HepG2 (cell line): ENCODE data around the gene CILP2. TPM values are rescaled to one million over a fixed set of nuclear protein-coding genes. Genes with fewer than 3 reads are reported as not detected.

Experiments
- ATAC-seq: fragments of 200-7000 bp; cut with Tn5 transposase; 3 replicates; pipeline ENCODE4 v1.9.1; 2020; ENCODE audit warnings: mild to moderate bottlenecking, moderate library complexity
- BruUV-seq: library from RNA; stranded (reverse); fragments of 400-500 nt; replicated peaks from 2 replicates; lab custom pipeline; 2021; lab: Mats Ljungman, UMichigan
- CTCF ChIA-PET: fragments of 300-600 bp; formaldehyde crosslinking; extraction: SDS; loops from one replicate; lab custom pipeline; 2021; ENCODE audit warnings: low total read pairs, inconsistent platforms, low intra/inter-chr PET ratio; lab: Yijun Ruan, JAX
- POLR2A ChIA-PET: fragments of 350-600 bp; sonication (Branson Sonifier 250); formaldehyde crosslinking; loops from one replicate; lab custom pipeline; 2020; ENCODE audit warnings: antibody characterized with exemption, inconsistent platforms; lab: Yijun Ruan, JAX
- DNase-seq: peaks from one replicate; pipeline ENCODE4 v3.0.0-alpha.2; 2015; ENCODE audit warnings: low spot score
- FAIRE-seq: peaks from 3 replicates; lab custom pipeline; 2011; peaks lifted over from hg19 to GRCh38; lab: Jason Lieb, UNC
- H2AFZ ChIP-seq: one replicate; pipeline ENCODE4 v1.6.1; 2011; ENCODE audit warnings: low read length, inconsistent platforms
- H3K27ac ChIP-seq: fragments of 300-600 bp; 3 replicates; pipeline ENCODE4 v1.8.0; 2011; ENCODE audit warnings: mixed run types, mild to moderate bottlenecking, mixed read lengths, low read length, inconsistent platforms; ENCODE audit not compliant: insufficient read depth; ENCODE audit errors: extremely low read length
- H3K27me3 ChIP-seq, 2 experiments: fragments of 200-600 bp in 1 of 2; 2 replicates in 1 of 2; 3 replicates in 1 of 2; pipeline versions ENCODE4 v1.6.0 to v1.8.0; 2011; ENCODE audit warnings: low read length in 2 of 2, mild to moderate bottlenecking in 2 of 2, moderate library complexity in 2 of 2, inconsistent platforms in 1 of 2; ENCODE audit not compliant: insufficient read depth in 2 of 2, control insufficient read depth in 1 of 2
- H3K36me3 ChIP-seq, 2 experiments: fragments of 200-600 bp in 1 of 2; replicated peaks in 1 of 2; 2 replicates in 1 of 2; 3 replicates in 1 of 2; pipeline versions ENCODE4 v1.5.1 to v1.8.0; 2011; ENCODE audit warnings: low read length in 2 of 2, inconsistent platforms in 1 of 2; ENCODE audit not compliant: insufficient read depth in 2 of 2, control insufficient read depth in 1 of 2
- H3K4me1 ChIP-seq: 2 replicates; pipeline ENCODE4 v1.5.1; 2012; ENCODE audit warnings: low read length, inconsistent platforms; ENCODE audit not compliant: insufficient read depth
- H3K4me2 ChIP-seq: 2 replicates; pipeline ENCODE4 v1.6.0; 2011; ENCODE audit warnings: low read depth, low read length, inconsistent platforms
- H3K4me3 ChIP-seq, 3 experiments: fragments of 200-600 bp in 1 of 3; sonication (generic), shearing (Covaris generic) in 1 of 3; replicated peaks in 1 of 3; 2 replicates each; pipeline ENCODE4 v1.5.1; 2011 to 2016; ENCODE audit warnings: low read length in 3 of 3, inconsistent platforms in 2 of 3, low read depth in 2 of 3, mild to moderate bottlenecking in 2 of 3, control low read depth in 1 of 3, mixed read lengths in 1 of 3; ENCODE audit not compliant: insufficient read depth in 1 of 3
- H3K79me2 ChIP-seq: one replicate; pipeline ENCODE4 v1.6.1; 2011; ENCODE audit warnings: low read length, inconsistent platforms; ENCODE audit not compliant: insufficient read depth
- H3K9ac ChIP-seq: 2 replicates; pipeline ENCODE4 v1.6.0; 2011; ENCODE audit warnings: mild to moderate bottlenecking, low read depth, low read length, inconsistent platforms; ENCODE audit not compliant: insufficient read depth
- H3K9me3 ChIP-seq: 2 replicates; pipeline ENCODE4 v1.5.1; 2012; ENCODE audit warnings: mild to moderate bottlenecking, low read length
- H4K20me1 ChIP-seq: 2 replicates; pipeline ENCODE4 v1.6.0; 2011; ENCODE audit warnings: inconsistent platforms, mild to moderate bottlenecking, low read length, moderate library complexity; ENCODE audit not compliant: insufficient read depth
- ARNT2 ChIP-seq: sonication (generic); formaldehyde crosslinking; IDR thresholded peaks from 2 replicates; pipeline ENCODE4 v1.8.0; 2022; ENCODE audit warnings: mild to moderate bottlenecking, low read depth, missing genetic modification reagents, moderate library complexity
- E2F5 ChIP-seq: sonication (generic); formaldehyde crosslinking; conservative IDR thresholded peaks from 2 replicates; pipeline ENCODE4 v1.4.0; 2020; ENCODE audit warnings: missing genetic modification reagents
- FOSL2 ChIP-seq: sonication (generic); formaldehyde crosslinking; IDR thresholded peaks from 2 replicates; pipeline ENCODE4 v1.4.0; 2020; ENCODE audit warnings: missing genetic modification reagents
- GABPA ChIP-seq, 2 experiments: IDR thresholded peaks; 2 replicates each; pipeline ENCODE4 v1.6.1; 2011 to 2016; ENCODE audit warnings: low read depth in 2 of 2, low read length in 1 of 2, missing biosample characterization in 1 of 2, missing genetic modification characterization in 1 of 2
- GABPB1 ChIP-seq: IDR thresholded peaks from 2 replicates; pipeline ENCODE4 v1.6.1; 2016; ENCODE audit warnings: mild to moderate bottlenecking, missing genetic modification reagents, moderate library complexity, missing compliant biosample characterization
- HNRNPUL1 ChIP-seq: fragments of 200-400 bp; formaldehyde crosslinking; IDR thresholded peaks from 2 replicates; pipeline ENCODE4 v1.6.1; 2017; ENCODE audit warnings: low read depth, mild to moderate bottlenecking, low read length, moderate library complexity
- KLF6 ChIP-seq: IDR thresholded peaks from 2 replicates; pipeline ENCODE4 v1.8.0; 2016; ENCODE audit warnings: missing biosample characterization, missing genetic modification reagents
- NR2F6 ChIP-seq, 2 experiments: IDR thresholded peaks; 2 replicates each; pipeline ENCODE4 v1.6.1; 2016; ENCODE audit warnings: antibody characterized with exemption in 1 of 2, mild to moderate bottlenecking in 1 of 2
- NRL ChIP-seq: sonication (generic); formaldehyde crosslinking; IDR thresholded peaks from 2 replicates; pipeline ENCODE4 v1.5.0; 2020; ENCODE audit warnings: missing genetic modification reagents, mild to moderate bottlenecking, moderate library complexity, borderline replicate concordance
- POGZ ChIP-seq: sonication (generic); formaldehyde crosslinking; IDR thresholded peaks from 2 replicates; pipeline ENCODE4 v1.4.0; 2020; ENCODE audit warnings: mild to moderate bottlenecking, missing genetic modification reagents
- RARA ChIP-seq: IDR thresholded peaks from 2 replicates; pipeline ENCODE4 v1.6.1; 2016; ENCODE audit warnings: missing genetic modification reagents, missing compliant biosample characterization
- SUZ12 ChIP-seq: fragments of 150-350 bp; IDR thresholded peaks from 2 replicates; pipeline ENCODE4 v1.6.1; 2014; ENCODE audit warnings: low read depth, low read length
- SYNCRIP ChIP-seq: fragments of 200-400 bp; formaldehyde crosslinking; IDR thresholded peaks from 2 replicates; pipeline ENCODE4 v1.6.1; 2018; ENCODE audit warnings: mild to moderate bottlenecking, low read depth, low read length; ENCODE audit not compliant: insufficient read depth
- TBX2 ChIP-seq: sonication (generic); formaldehyde crosslinking; IDR thresholded peaks from 2 replicates; pipeline ENCODE4 v1.5.0; 2020; ENCODE audit warnings: missing genetic modification reagents, mild to moderate bottlenecking, borderline replicate concordance
- TBX3 ChIP-seq: fragments of 450-650 bp; IDR thresholded peaks from 2 replicates; pipeline ENCODE4 v1.6.1; 2017; ENCODE audit warnings: antibody characterized with exemption, mild to moderate bottlenecking, inconsistent platforms, borderline replicate concordance
- ZBTB42 ChIP-seq: sonication (generic); formaldehyde crosslinking; IDR thresholded peaks from 2 replicates; pipeline ENCODE4 v1.5.0; 2020; ENCODE audit warnings: mild to moderate bottlenecking, missing genetic modification reagents
- ZNF446 ChIP-seq: sonication (generic); formaldehyde crosslinking; IDR thresholded peaks from 2 replicates; pipeline ENCODE4 v1.5.0; 2020; ENCODE audit warnings: mild to moderate bottlenecking, missing genetic modification reagents
- ZNF510 ChIP-seq: sonication (generic); formaldehyde crosslinking; IDR thresholded peaks from 2 replicates; pipeline ENCODE4 v1.4.0; 2020; ENCODE audit warnings: low read depth, mild to moderate bottlenecking, missing genetic modification reagents
- ZNF720 ChIP-seq: sonication (generic); formaldehyde crosslinking; IDR thresholded peaks from 2 replicates; pipeline ENCODE4 v1.4.0; 2020; ENCODE audit warnings: missing genetic modification reagents
- WGBS: methylation state at CpG from one replicate; pipeline ENCODE4 v1.1.6; 2017; ENCODE audit warnings: low lambda C conversion rate; 5-methylcytosine and 5-hydroxymethylcytosine counted together
- in situ Hi-C: cut with HindIII; loops from 2 replicates; pipeline ENCODE4 v1.10.0; 2017; ENCODE audit warnings: low pct_unique_long_range_greater_than_20kb; ENCODE audit not compliant: extremely low pct_ligation_motif_present
- intact Hi-C: fragments of 100-400 bp; cut with micrococcal nuclease; formaldehyde crosslinking; loops from one replicate; pipeline ENCODE4 v1.10.0; 2022; ENCODE audit not compliant: unreplicated experiment
- polyA plus RNA-seq, 8 experiments: library from polyadenylated mRNA; depleted of rRNA in 3 of 8; stranded (reverse) in 7 of 8; unstranded in 1 of 8; fragments of >200 nt; fragmentation: Illumina TruSeq in 4 of 8; extraction: Trizol in 4 of 8; gene quantifications; 2 replicates each; pipeline versions ENCODE4 v1.2.1 to v1.2.3, GENCODE V29; 2011 to 2016; ENCODE audit warnings: low read depth in 4 of 8, missing spikeins in 1 of 8, mixed read lengths in 1 of 8; ENCODE audit not compliant: insufficient read depth in 1 of 8
- total RNA-seq, 5 experiments: library from RNA; depleted of rRNA; stranded (reverse); fragments of >200 nt; fragmentation: Illumina TruSeq; extraction: Trizol; gene quantifications; 2 replicates each; pipeline ENCODE4 v1.2.3, GENCODE V29; 2016; ENCODE audit warnings: low read depth in 1 of 5
- TF ChIP-seq, protein P1 (sequence below): IDR thresholded peaks from 2 replicates; pipeline ENCODE4 v1.6.1; 2016; ENCODE audit warnings: low read depth

CILP2 gene
- total and polyA plus RNA-seq, 2 of the 13 experiments (the other 11 are each of a cell fraction or from before 2014, with no cell fraction given) = 0.09 to 0.37 TPM

GRCh38 chr19:19520989-19521388, 17.1 kb upstream of the CILP2 start:
- peaks cover 12% of the 10 kb centered on the region for H3K4me1 ChIP-seq
- DNase-seq (no peak), ATAC-seq (no peak), FAIRE-seq (no peak)
- no peak overlapping the region for H3K9ac ChIP-seq
- H3K27me3 ChIP-seq = no peaks in the 10 kb centered on the region; a peak in 1 of 5 replicates
- ChIA-PET POLR2A (no interaction called here), CTCF (no interaction called here)
- H3K36me3 ChIP-seq = peaks cover 6 to 20% of the 10 kb centered on the region in 2 experiments
- no TSS peak for BruUV-seq
- in situ Hi-C loops = no loop called here
- no peak for TF ChIP-seq GABPB1 (CRISPR knock-in tag)
- no peak for TF ChIP-seq ZNF720 (CRISPR knock-in tag)
- no peak for TF ChIP-seq NRL
- TF ChIP-seq ZBTB42 (CRISPR knock-in tag) = no peak
- TF ChIP-seq RARA (CRISPR knock-in tag) = no peak
- no peak for TF ChIP-seq HNRNPUL1
- no peaks in the 10 kb centered on the region for H3K9me3 ChIP-seq
- H3K79me2 ChIP-seq = peaks cover 34% of the 10 kb centered on the region
- 89% methylated on average over 6 of the region's 6 CpGs for WGBS
- intact Hi-C loops = no loop called here
- H3K27ac ChIP-seq = no peak overlapping the region
- no peak overlapping the region for H3K4me2 ChIP-seq
- H3K4me3 ChIP-seq = no peak overlapping the region
- H4K20me1 ChIP-seq = peaks cover 22% of the 10 kb centered on the region
- no peak overlapping the region for H2AFZ ChIP-seq

DNA sequence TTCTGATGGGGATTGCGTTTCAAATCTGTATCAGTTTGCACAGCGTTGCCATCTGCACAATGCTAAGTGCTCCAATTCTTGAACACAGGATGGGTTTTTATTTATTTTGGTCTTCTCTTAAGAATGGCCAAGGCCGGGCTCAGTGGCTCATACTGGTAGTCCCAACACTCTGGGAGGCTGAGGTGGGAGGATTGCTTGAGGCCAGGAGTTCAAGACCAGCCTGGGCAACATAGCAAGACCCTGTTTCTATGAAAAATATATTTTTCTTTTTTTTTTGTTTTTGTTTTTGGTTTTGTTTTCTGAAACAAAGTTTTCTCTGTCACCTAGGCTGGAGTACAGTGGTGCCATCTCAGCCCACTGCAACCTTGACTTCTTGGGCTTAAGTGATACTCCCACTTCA, 14.9 kb upstream of the CILP2 start:
- Histone ChIP-seq H3K27ac (no peak overlapping the region), H3K36me3 (peaks cover 10 to 34% of the 10 kb centered on the region in 2 experiments), H3K27me3 (no peaks in the 10 kb centered on the region), H3K9me3 (no peaks in the 10 kb centered on the region), H3K79me2 (peaks cover 18% of the 10 kb centered on the region), H4K20me1 (peaks cover 22% of the 10 kb centered on the region), H2AFZ (no peak overlapping the region), H3K9ac (no peak overlapping the region), H3K4me2 (no peak overlapping the region), H3K4me3 (no peak overlapping the region), H3K4me1 (no peaks in the 10 kb centered on the region)
- POLR2A ChIA-PET = no interaction called here
- FAIRE-seq = no peak
- intact Hi-C loops = no loop called here
- in situ Hi-C loops = no loop called here
- 96% methylated on average over 3 of the region's 3 CpGs for WGBS
- no peak for DNase-seq
- CTCF ChIA-PET = no interaction called here
- no TSS peak for BruUV-seq
- ATAC-seq = no peak
- TF ChIP-seq SUZ12 (no peak), SYNCRIP (no peak), ZNF446 (CRISPR knock-in tag) (no peak), E2F5 (CRISPR knock-in tag) (no peak), KLF6 (no peak), TBX2 (no peak), NR2F6 (IDR thresholded peaks at IDR 0.05) (no peak), NR2F6 (CRISPR knock-in tag; IDR thresholded peaks at IDR 0.05) (no peak), FOSL2 (no peak), ARNT2 (CRISPR knock-in tag) (no peak), GABPA (IDR thresholded peaks at IDR 0.05; ENCODE audit: low read depth, low read length) (no peak), GABPA (CRISPR knock-in tag; IDR thresholded peaks at IDR 0.05; ENCODE audit: low read depth) (no peak), ZNF510 (CRISPR knock-in tag) (no peak), POGZ (CRISPR knock-in tag) (no peak), TBX3 (no peak)
- TF ChIP-seq, protein P1, sequence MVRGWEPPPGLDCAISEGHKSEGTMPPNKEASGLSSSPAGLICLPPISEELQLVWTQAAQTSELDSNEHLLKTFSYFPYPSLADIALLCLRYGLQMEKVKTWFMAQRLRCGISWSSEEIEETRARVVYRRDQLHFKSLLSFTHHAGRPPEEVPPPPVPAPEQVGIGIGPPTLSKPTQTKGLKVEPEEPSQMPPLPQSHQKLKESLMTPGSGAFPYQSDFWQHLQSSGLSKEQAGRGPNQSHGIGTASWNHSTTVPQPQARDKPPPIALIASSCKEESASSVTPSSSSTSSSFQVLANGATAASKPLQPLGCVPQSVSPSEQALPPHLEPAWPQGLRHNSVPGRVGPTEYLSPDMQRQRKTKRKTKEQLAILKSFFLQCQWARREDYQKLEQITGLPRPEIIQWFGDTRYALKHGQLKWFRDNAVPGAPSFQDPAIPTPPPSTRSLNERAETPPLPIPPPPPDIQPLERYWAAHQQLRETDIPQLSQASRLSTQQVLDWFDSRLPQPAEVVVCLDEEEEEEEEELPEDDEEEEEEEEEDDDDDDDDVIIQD (CRISPR knock-in tag) = no peak
